ENCODE measurements around the gene YWHAE. TPM values are rescaled to one million over a fixed set of nuclear protein-coding genes. Genes with fewer than 3 reads are reported as not detected.

Gene YWHAE
- total and polyA plus RNA-seq, 8 donors: 219 to 1,151 (median 340) TPM

GRCh38 chr17:1340371-1340770 lies 59.7 kb downstream of the YWHAE start:
- no peak for DNase-seq
- intact Hi-C loops (cut with DNase I; ENCODE audit: low total_unique reads): no loop called here
- Histone ChIP-seq H3K27me3 (no peaks in the 10 kb centered on the region), H3K27ac (no peak overlapping the region), H3K4me3 (no peak overlapping the region), H3K4me1 (peaks cover 0 to 6% (median 1%) of the 10 kb centered on the region in 4 donors), H3K9me3 (no peaks in the 10 kb centered on the region), H3K36me3 (peaks cover 12 to 30% (median 26%) of the 10 kb centered on the region in 4 donors)
- WGBS, 5 donors: 90 to 93% (median 91%) methylated on average over 11 of the region's 11 CpGs
- no peak for TF ChIP-seq EP300 (IDR thresholded peaks at IDR 0.05)
- no peak for TF ChIP-seq POLR2A (IDR thresholded peaks at IDR 0.05)
- TF ChIP-seq POLR2AphosphoS5 (IDR thresholded peaks at IDR 0.05): no peak
- no peak for TF ChIP-seq CTCF (IDR thresholded peaks at IDR 0.05)

- Histone ChIP-seq H3K36me3 (no peaks in the 10 kb centered on the region), H3K4me1 (peaks cover 0 to 13% (median 3%) of the 10 kb centered on the region in 4 donors), H3K27me3 (no peaks in the 10 kb centered on the region), H3K4me3 (no peak overlapping the region), H3K9me3 (no peaks in the 10 kb centered on the region), H3K27ac (no peak overlapping the region)
- WGBS, 5 donors: 73 to 81% (median 76%) methylated on average over 8 of the region's 8 CpGs
- TF ChIP-seq POLR2AphosphoS5 (IDR thresholded peaks at IDR 0.05): no peak
- TF ChIP-seq POLR2A (IDR thresholded peaks at IDR 0.05): no peak
- TF ChIP-seq EP300 (IDR thresholded peaks at IDR 0.05): no peak
- no peak for TF ChIP-seq CTCF (IDR thresholded peaks at IDR 0.05)
- intact Hi-C loops (cut with DNase I; ENCODE audit: low total_unique reads): no loop called here
- peak in 1 of 2 donors; percentile 29 for DNase-seq
Measured at GRCh38 chr17:1331708-1332107, 68.3 kb downstream of the YWHAE start.

- Histone ChIP-seq H3K9me3 (no peaks in the 10 kb centered on the region), H3K27me3 (no peaks in the 10 kb centered on the region), H3K36me3 (no peaks in the 10 kb centered on the region), H3K4me1 (peaks cover 0 to 13% (median 3%) of the 10 kb centered on the region in 4 donors), H3K4me3 (no peak overlapping the region), H3K27ac (no peak overlapping the region)
- DNase-seq: no peak
- 65 to 80% (median 76%) methylated on average over 11 to 12 of the region's 12 CpGs for WGBS, 5 donors
- TF ChIP-seq POLR2A (IDR thresholded peaks at IDR 0.05) (no peak), POLR2AphosphoS5 (IDR thresholded peaks at IDR 0.05) (no peak), CTCF (IDR thresholded peaks at IDR 0.05) (no peak), EP300 (IDR thresholded peaks at IDR 0.05) (no peak)
- intact Hi-C loops (cut with DNase I; ENCODE audit: low total_unique reads): no loop called here
Measured at GRCh38 chr17:1329745-1330343, 70.2 kb downstream of the YWHAE start.

- intact Hi-C loops (cut with DNase I; ENCODE audit: low total_unique reads): no loop called here
- H3K4me3 ChIP-seq: no peak overlapping the region
- 62 to 76% (median 71%) methylated on average over 6 to 7 of the region's 7 CpGs for WGBS, 5 donors
- TF ChIP-seq POLR2AphosphoS5 (IDR thresholded peaks at IDR 0.05) (no peak), CTCF (IDR thresholded peaks at IDR 0.05) (no peak), EP300 (IDR thresholded peaks at IDR 0.05) (no peak), POLR2A (IDR thresholded peaks at IDR 0.05) (no peak)
- H3K4me1 ChIP-seq: peaks cover 0 to 13% (median 3%) of the 10 kb centered on the region in 4 donors
- H3K27me3 ChIP-seq: no peaks in the 10 kb centered on the region
- H3K36me3 ChIP-seq: no peaks in the 10 kb centered on the region
- H3K9me3 ChIP-seq: no peaks in the 10 kb centered on the region
- no peak overlapping the region for H3K27ac ChIP-seq
- DNase-seq: no peak
Measured at GRCh38 chr17:1328437-1328836, 71.6 kb downstream of the YWHAE start.

Data from stomach (tissue), 9 donors.